IMR-90 (cell line): ENCODE data around the gene FABP6. TPM values are rescaled to one million over a fixed set of nuclear protein-coding genes. Genes with fewer than 3 reads are reported as not detected.

Experiments used
- ATAC-seq: fragments of 200-7000 bp; cut with Tn5 transposase; 2 replicates; pipeline ENCODE4 v1.9.1; 2020; ENCODE audit warnings: low read depth, mild to moderate bottlenecking, moderate library complexity
- BruUV-seq: library from RNA; stranded (reverse); fragments of 400-500 nt; replicated peaks from 2 replicates; lab custom pipeline; 2021; lab: Mats Ljungman, UMichigan
- CTCF ChIA-PET: fragments of 300-600 bp; formaldehyde crosslinking; extraction: SDS; loops from one replicate; lab custom pipeline; 2021; ENCODE audit warnings: antibody characterized with exemption; lab: Yijun Ruan, JAX
- POLR2A ChIA-PET: fragments of 300-600 bp; sonication (Branson Sonifier 250); formaldehyde crosslinking; loops from one replicate; lab custom pipeline; 2022; ENCODE audit warnings: antibody characterized with exemption; ENCODE audit not compliant: unreplicated experiment; lab: Charles Lee
- DNase-seq: peaks from one replicate; pipeline ENCODE4 v3.0.0; 2013
- H2AFZ ChIP-seq: replicated peaks from 2 replicates; pipeline ENCODE3; 2013; ENCODE audit warnings: low read length, mild to moderate bottlenecking; ENCODE audit not compliant: poor library complexity
- H2AK5ac ChIP-seq: 2 replicates; pipeline ENCODE4 v1.6.1; 2013; ENCODE audit warnings: low read depth, low read length, inconsistent platforms
- H2AK9ac ChIP-seq: replicated peaks from 2 replicates; pipeline ENCODE3; 2013; ENCODE audit warnings: mild to moderate bottlenecking, low read depth, low read length, moderate library complexity; ENCODE audit not compliant: poor library complexity
- H2BK120ac ChIP-seq: 2 replicates; pipeline ENCODE4 v1.6.1; 2013; ENCODE audit warnings: low read depth, low read length, inconsistent platforms
- H2BK15ac ChIP-seq: 3 replicates; pipeline ENCODE4 v1.6.1; 2013; ENCODE audit warnings: low read depth, low read length, inconsistent platforms
- H2BK20ac ChIP-seq: 2 replicates; pipeline ENCODE4 v1.6.1; 2013; ENCODE audit warnings: low read depth, mild to moderate bottlenecking, inconsistent platforms, low read length, moderate library complexity
- H2BK5ac ChIP-seq: 2 replicates; pipeline ENCODE4 v1.6.1; 2013; ENCODE audit warnings: mild to moderate bottlenecking, low read depth, low read length, inconsistent platforms; ENCODE audit not compliant: poor library complexity, severe bottlenecking
- H3K14ac ChIP-seq: replicated peaks from 2 replicates; pipeline ENCODE4 v1.6.1; 2013; ENCODE audit warnings: low read depth, low read length, inconsistent platforms
- H3K18ac ChIP-seq: 2 replicates; pipeline ENCODE4 v1.6.1; 2013; ENCODE audit warnings: low read depth, low read length, control low read depth
- H3K23ac ChIP-seq: 2 replicates; pipeline ENCODE4 v1.6.1; 2013; ENCODE audit warnings: low read depth, low read length, inconsistent platforms
- H3K27ac ChIP-seq: 2 replicates; pipeline ENCODE4 v1.5.1; 2013; ENCODE audit warnings: mild to moderate bottlenecking, control low read depth, low read length; ENCODE audit not compliant: insufficient read depth
- H3K27me3 ChIP-seq: 2 replicates; pipeline ENCODE4 v1.6.1; 2013; ENCODE audit warnings: low read length; ENCODE audit not compliant: control insufficient read depth, insufficient read depth
- H3K36me3 ChIP-seq: 2 replicates; pipeline ENCODE4 v1.6.1; 2013; ENCODE audit warnings: low read length, mixed read lengths; ENCODE audit not compliant: control insufficient read depth, insufficient read depth
- H3K4ac ChIP-seq: 2 replicates; pipeline ENCODE4 v1.6.1; 2013; ENCODE audit warnings: low read depth, low read length, inconsistent platforms
- H3K4me1 ChIP-seq: 2 replicates; pipeline ENCODE4 v1.6.1; 2013; ENCODE audit warnings: low read length, mixed read lengths; ENCODE audit not compliant: control insufficient read depth, insufficient read depth
- H3K4me2 ChIP-seq: 2 replicates; pipeline ENCODE4 v1.6.1; 2013; ENCODE audit warnings: low read depth, mild to moderate bottlenecking, control low read depth, low read length, moderate library complexity
- H3K4me3 ChIP-seq: 2 replicates; pipeline ENCODE4 v1.5.1; 2013; ENCODE audit warnings: low read depth, mild to moderate bottlenecking, control low read depth, low read length, moderate library complexity; ENCODE audit not compliant: insufficient read depth
- H3K56ac ChIP-seq: 2 replicates; pipeline ENCODE4 v1.6.1; 2013; ENCODE audit warnings: low read length, inconsistent platforms; ENCODE audit not compliant: insufficient read depth; ENCODE audit errors: extremely low read depth
- H3K79me1 ChIP-seq, 2 experiments: 2 replicates each; pipeline ENCODE4 v1.6.1; 2013; ENCODE audit warnings: low read length in 2 of 2, inconsistent platforms in 1 of 2, low read depth in 1 of 2
- H3K9ac ChIP-seq: 2 replicates; pipeline ENCODE4 v1.6.1; 2013; ENCODE audit warnings: low read depth, low read length, control low read depth
- H3K9me1 ChIP-seq: 2 replicates; pipeline ENCODE4 v1.6.1; 2013; ENCODE audit warnings: low read length, inconsistent platforms; ENCODE audit not compliant: insufficient read depth
- H3K9me3 ChIP-seq: 2 replicates; pipeline ENCODE4 v1.6.1; 2013; ENCODE audit warnings: low read length; ENCODE audit not compliant: control insufficient read depth, insufficient read depth
- H4K20me1 ChIP-seq: 2 replicates; pipeline ENCODE4 v1.6.1; 2013; ENCODE audit warnings: low read length, inconsistent platforms; ENCODE audit not compliant: insufficient read depth
- H4K5ac ChIP-seq: 2 replicates; pipeline ENCODE4 v1.6.1; 2013; ENCODE audit warnings: mild to moderate bottlenecking, low read depth, low read length, control low read depth
- H4K8ac ChIP-seq, 2 experiments: 2 replicates each; pipeline ENCODE4 v1.6.1; 2013; ENCODE audit warnings: low read depth in 2 of 2, low read length in 2 of 2, control low read depth in 1 of 2, inconsistent platforms in 1 of 2
- H4K91ac ChIP-seq: 2 replicates; pipeline ENCODE4 v1.6.1; 2013; ENCODE audit warnings: low read depth, low read length, inconsistent platforms; ENCODE audit not compliant: insufficient read depth
- BHLHE40 ChIP-seq: fragments of 150-350 bp; IDR thresholded peaks from 2 replicates; pipeline ENCODE4 v1.6.1; 2016; ENCODE audit warnings: mild to moderate bottlenecking, low read depth, low read length
- CEBPB ChIP-seq: IDR thresholded peaks from 2 replicates; pipeline ENCODE4 v1.6.1; 2012; ENCODE audit warnings: low read depth, low read length, improper control_type of control experiment
- CHD1 ChIP-seq: IDR thresholded peaks from 2 replicates; pipeline ENCODE4 v1.6.1; 2012; ENCODE audit warnings: low read depth, low read length, improper control_type of control experiment
- FOS ChIP-seq: fragments of 150-350 bp; IDR thresholded peaks from 2 replicates; pipeline ENCODE4 v1.6.1; 2016; ENCODE audit warnings: low read depth, low read length
- MAFK ChIP-seq: IDR thresholded peaks from 2 replicates; pipeline ENCODE4 v1.6.1; 2012; ENCODE audit warnings: low read depth, low read length, improper control_type of control experiment
- MAZ ChIP-seq: IDR thresholded peaks from 2 replicates; pipeline ENCODE4 v1.6.1; 2012; ENCODE audit warnings: low read depth, mild to moderate bottlenecking, low read length, improper control_type of control experiment, moderate library complexity, borderline replicate concordance
- MXI1 ChIP-seq: IDR thresholded peaks from 2 replicates; pipeline ENCODE4 v1.6.1; 2012; ENCODE audit warnings: low read depth, mild to moderate bottlenecking, low read length, moderate library complexity, borderline replicate concordance
- NFE2L2 ChIP-seq: fragments of 150-350 bp; IDR thresholded peaks from 2 replicates; pipeline ENCODE4 v1.6.1; 2016; ENCODE audit warnings: low read depth, mild to moderate bottlenecking, low read length
- POLR2A ChIP-seq: IDR thresholded peaks from 2 replicates; pipeline ENCODE4 v1.6.1; 2012; ENCODE audit warnings: mild to moderate bottlenecking, low read depth, low read length
- RAD21 ChIP-seq: IDR thresholded peaks from 2 replicates; pipeline ENCODE4 v1.6.1; 2012; ENCODE audit warnings: low read length, improper control_type of control experiment
- RFX5 ChIP-seq: IDR thresholded peaks from 2 replicates; pipeline ENCODE4 v1.8.0; 2012; ENCODE audit warnings: low read depth, mild to moderate bottlenecking, low read length, moderate library complexity
- SMC3 ChIP-seq: fragments of 150-350 bp; IDR thresholded peaks from 2 replicates; pipeline ENCODE4 v1.6.1; 2016; ENCODE audit warnings: low read depth, mild to moderate bottlenecking, antibody characterized with exemption, low read length, moderate library complexity
- WGBS, 2 experiments: methylation state at CpG; one replicate each; pipeline versions ENCODE4 v1.1.5 to v1.1.7; 2013; ENCODE audit warnings: missing lambda C conversion rate in 2 of 2; ENCODE audit not compliant: insufficient read length in 1 of 2; ENCODE audit errors: extremely low coverage in 2 of 2; 5-methylcytosine and 5-hydroxymethylcytosine counted together
- dilution Hi-C: fragments of 300-500 bp; cut with HindIII; formaldehyde crosslinking; loops from one replicate; pipeline ENCODE4 v1.14.3; 2018; ENCODE audit warnings: low sequenced_read_pairs; ENCODE audit not compliant: unreplicated experiment
- in situ Hi-C: fragments of 300-500 bp; cut with MboI; formaldehyde crosslinking; loops from 3 replicates; pipeline ENCODE4 v1.14.3; 2019; ENCODE audit warnings: low sequenced_read_pairs, inconsistent platforms, mixed read lengths
- intact Hi-C: fragments of 100-400 bp; cut with micrococcal nuclease; formaldehyde crosslinking; loops from 2 replicates; pipeline ENCODE4 v1.10.0; 2022
- polyA plus RNA-seq, 3 experiments: library from polyadenylated mRNA; depleted of rRNA; stranded (reverse); fragments of >200 nt; gene quantifications; 2 replicates each; pipeline ENCODE4 v1.2.3, GENCODE V29; 2012; ENCODE audit warnings: low replicate concordance in 1 of 3
- total RNA-seq: library from RNA; depleted of rRNA; stranded (reverse); fragments of >200 nt; gene quantifications from 2 replicates; pipeline ENCODE4 v1.2.3, GENCODE V29; 2012
- TF ChIP-seq, protein P1 (sequence below): fragments of 150-350 bp; IDR thresholded peaks from 2 replicates; pipeline ENCODE4 v1.6.1; 2017; ENCODE audit warnings: mild to moderate bottlenecking, antibody characterized with exemption, low read length, low read depth
- TF ChIP-seq, protein P2 (sequence below): fragments of 150-350 bp; IDR thresholded peaks from 2 replicates; pipeline ENCODE4 v1.6.1; 2016; ENCODE audit warnings: low read depth, mild to moderate bottlenecking, low read length, moderate library complexity, borderline replicate concordance

FABP6 gene
- total and polyA plus RNA-seq, 2 of the 4 experiments (the other 2 are of a cell fraction), result not detected

DNA sequence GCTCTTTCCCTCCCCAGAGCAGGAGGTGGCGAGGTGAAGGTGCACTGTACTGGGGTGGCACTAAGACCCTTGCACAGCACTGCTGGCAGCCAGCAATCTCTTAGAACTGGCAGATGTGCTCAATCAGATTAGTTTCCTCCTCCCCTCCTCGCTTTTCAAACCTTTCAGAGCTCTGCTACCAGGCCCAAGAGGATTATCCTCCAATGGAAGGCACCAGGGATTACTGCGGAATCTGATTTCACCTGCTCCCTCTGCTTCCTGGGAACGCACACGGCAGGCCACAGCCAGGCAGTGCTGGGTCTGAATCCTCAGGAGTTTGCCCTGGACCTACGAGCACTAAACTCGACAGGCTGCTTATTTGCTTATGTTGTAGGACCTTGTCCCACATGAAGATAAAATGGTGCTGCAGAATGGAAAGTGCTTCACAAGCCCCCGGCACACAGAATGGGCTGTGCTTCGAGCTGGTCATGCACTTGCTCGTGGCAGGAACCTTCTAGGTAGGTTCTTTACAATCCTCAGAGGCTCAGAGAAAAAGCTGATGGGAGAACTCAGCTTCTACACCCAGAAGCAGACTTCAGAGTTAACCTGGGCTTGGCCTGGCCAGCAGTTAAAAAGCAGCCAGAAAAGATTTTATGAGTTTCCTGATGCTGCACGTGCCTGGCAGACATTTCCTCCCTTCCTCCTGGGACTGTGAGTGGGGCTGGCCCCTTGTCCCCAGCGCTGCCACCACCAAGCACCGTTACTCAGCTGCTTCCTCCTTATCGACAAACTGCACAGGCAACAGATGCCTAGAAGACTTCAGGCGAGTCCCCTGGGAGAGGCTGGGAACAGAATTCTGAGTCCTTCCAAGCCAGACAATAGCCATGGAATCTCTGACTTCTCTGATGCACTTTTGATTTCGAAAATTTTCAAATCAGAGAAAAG lies 33.1 kb downstream of the FABP6 start:
- no peak for DNase-seq
- H3K4me1 ChIP-seq, result peaks cover 20% of the 10 kb centered on the region
- no peak overlapping the region for H4K5ac ChIP-seq
- peaks cover 13% of the 10 kb centered on the region for H3K9me1 ChIP-seq
- no peak overlapping the region for H3K14ac ChIP-seq
- H2AK9ac ChIP-seq, result peak overlapping the region; percentile 11
- H2AFZ ChIP-seq, result no peak overlapping the region
- H3K27ac ChIP-seq, result no peak overlapping the region
- 0 out of 2 replicates have a peak, but pooled peaks cover 4% of the 10 kb centered on the region for H4K20me1 ChIP-seq
- H4K8ac ChIP-seq, result peak overlapping the region in 1 of 2 experiments; percentile 5; a peak in 1 of 4 replicates
- H2BK20ac ChIP-seq, result no peak overlapping the region
- no peak overlapping the region for H3K4me3 ChIP-seq
- H3K4me2 ChIP-seq, result no peak overlapping the region
- H2BK5ac ChIP-seq, result peak overlapping the region; percentile 21
- no peaks in the 10 kb centered on the region for H3K9me3 ChIP-seq
- H2BK120ac ChIP-seq, result no peak overlapping the region
- ChIA-PET POLR2A (no interaction called here), CTCF (no interaction called here)
- BruUV-seq, result no TSS peak
- H3K18ac ChIP-seq, result peak overlapping the region; percentile 53; the same call in 1 of the 2 replicates
- no peak overlapping the region; the same call in 1 of the 2 replicates for H4K91ac ChIP-seq
- ATAC-seq, result no peak
- H3K36me3 ChIP-seq, result peaks cover 2% of the 10 kb centered on the region; the same call in 1 of the 2 replicates
- no peak overlapping the region for H3K9ac ChIP-seq
- H3K56ac ChIP-seq, result no peak overlapping the region
- peak overlapping the region; percentile 27; the same call in 1 of the 3 replicates for H2BK15ac ChIP-seq
- intact Hi-C loops (no loop called here), in situ Hi-C loops (no loop called here), dilution Hi-C loops (no loop called here)
- no peaks in the 10 kb centered on the region for H3K27me3 ChIP-seq
- H3K79me1 ChIP-seq, result peaks cover 3 to 25% of the 10 kb centered on the region in 2 experiments; a peak in 3 of 4 replicates
- H2AK5ac ChIP-seq, result peak overlapping the region; percentile 81
- H3K23ac ChIP-seq, result no peak overlapping the region; the same call in 1 of the 2 replicates
- H3K4ac ChIP-seq, result no peak overlapping the region; the same call in 1 of the 2 replicates
- no peak for TF ChIP-seq RAD21
- no peak for TF ChIP-seq FOS
- TF ChIP-seq BHLHE40, result no peak
- no peak for TF ChIP-seq CEBPB
- TF ChIP-seq CHD1, result no peak
- no peak for TF ChIP-seq MXI1
- TF ChIP-seq MAZ, result no peak
- no peak for TF ChIP-seq RFX5
- TF ChIP-seq, protein P1, sequence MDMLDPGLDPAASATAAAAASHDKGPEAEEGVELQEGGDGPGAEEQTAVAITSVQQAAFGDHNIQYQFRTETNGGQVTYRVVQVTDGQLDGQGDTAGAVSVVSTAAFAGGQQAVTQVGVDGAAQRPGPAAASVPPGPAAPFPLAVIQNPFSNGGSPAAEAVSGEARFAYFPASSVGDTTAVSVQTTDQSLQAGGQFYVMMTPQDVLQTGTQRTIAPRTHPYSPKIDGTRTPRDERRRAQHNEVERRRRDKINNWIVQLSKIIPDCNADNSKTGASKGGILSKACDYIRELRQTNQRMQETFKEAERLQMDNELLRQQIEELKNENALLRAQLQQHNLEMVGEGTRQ, result no peak
- TF ChIP-seq SMC3, result no peak
- no peak for TF ChIP-seq NFE2L2
- TF ChIP-seq, protein P2, sequence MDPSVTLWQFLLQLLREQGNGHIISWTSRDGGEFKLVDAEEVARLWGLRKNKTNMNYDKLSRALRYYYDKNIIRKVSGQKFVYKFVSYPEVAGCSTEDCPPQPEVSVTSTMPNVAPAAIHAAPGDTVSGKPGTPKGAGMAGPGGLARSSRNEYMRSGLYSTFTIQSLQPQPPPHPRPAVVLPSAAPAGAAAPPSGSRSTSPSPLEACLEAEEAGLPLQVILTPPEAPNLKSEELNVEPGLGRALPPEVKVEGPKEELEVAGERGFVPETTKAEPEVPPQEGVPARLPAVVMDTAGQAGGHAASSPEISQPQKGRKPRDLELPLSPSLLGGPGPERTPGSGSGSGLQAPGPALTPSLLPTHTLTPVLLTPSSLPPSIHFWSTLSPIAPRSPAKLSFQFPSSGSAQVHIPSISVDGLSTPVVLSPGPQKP, result no peak
- TF ChIP-seq MAFK, result no peak
- TF ChIP-seq POLR2A, result no peak
- 81% methylated on average over 7 of the region's 16 CpGs; no CpG with 5 or more reads in 1 of the 2 experiments for WGBS, 2 experiments
